HG02798 (cell line): ENCODE measurements around the gene FOXQ1.
"Not testable (repeated sequence)": the region's sequence is repeated elsewhere in the genome, so short reads cannot be mapped to it uniquely, and the experiment has no call there.

Source experiments
- ATAC-seq: cut with Tn5 transposase; IDR thresholded peaks from one replicate; pipeline ENCODE4 v1.9.1; 2021; ENCODE audit warnings: mild to moderate bottlenecking; ENCODE audit not compliant: unreplicated experiment, poor library complexity

Gene FOXQ1

GRCh38 chr6:1351381-1352008 is 39.6 kb downstream of the FOXQ1 start:
- ATAC-seq: no peak

- not testable (repeated sequence) for ATAC-seq
Measured at GRCh38 chr6:1355068-1355467, 43.2 kb downstream of the FOXQ1 start.

- not testable (repeated sequence) for ATAC-seq
Measured at GRCh38 chr6:1361717-1362116, 49.8 kb downstream of the FOXQ1 start.

GRCh38 chr6:1362643-1363042 is 50.7 kb downstream of the FOXQ1 start:
- no peak for ATAC-seq

- no peak for ATAC-seq
Measured at GRCh38 chr6:1363298-1363697, 51.4 kb downstream of the FOXQ1 start.

GRCh38 chr6:1363729-1364572 is 52.1 kb downstream of the FOXQ1 start:
- ATAC-seq: no peak
